GM21447 (cell line): Measurements from ENCODE around the gene METAP1D.
"Not testable (repeated sequence)": the region's sequence is repeated elsewhere in the genome, so short reads cannot be mapped to it uniquely, and the experiment has no call there.

Experiments
- ATAC-seq: cut with Tn5 transposase; IDR thresholded peaks from one replicate; pipeline ENCODE4 v1.9.1; 2021; ENCODE audit not compliant: unreplicated experiment

METAP1D gene

GRCh38 chr2:172047566-172048507, 48.1 kb downstream of the METAP1D start:
- no peak for ATAC-seq

GRCh38 chr2:172048508-172049503, 49.1 kb downstream of the METAP1D start:
- no peak for ATAC-seq

DNA sequence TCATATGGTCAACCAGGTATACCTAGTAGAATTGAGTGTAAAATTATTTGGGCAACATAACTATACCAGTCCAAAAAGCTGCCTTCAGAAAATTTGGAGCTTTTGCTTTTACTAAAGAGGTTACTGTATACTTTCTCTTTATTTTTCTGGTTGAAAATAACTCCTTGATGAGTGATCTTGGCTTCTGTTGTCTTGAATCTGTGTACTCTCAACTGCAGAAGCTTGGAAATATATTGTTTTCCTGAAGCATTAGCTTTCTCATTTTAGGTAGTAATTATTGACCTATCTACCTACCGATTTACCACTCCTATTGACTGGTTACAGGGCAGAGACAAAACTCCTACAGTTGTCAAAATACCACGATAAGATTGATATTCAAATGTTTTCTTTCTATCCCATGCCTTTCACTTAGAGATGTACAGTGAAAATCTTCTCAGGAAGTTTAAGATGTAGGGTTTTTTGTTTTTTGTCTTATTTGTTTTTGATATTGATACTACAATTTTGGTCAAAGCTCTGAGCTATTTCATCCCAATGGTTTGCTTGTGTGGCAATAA, 49.9 kb downstream of the METAP1D start:
- ATAC-seq: no peak

- ATAC-seq: no peak
Measured at GRCh38 chr2:172050479-172051125, 50.8 kb downstream of the METAP1D start.

DNA sequence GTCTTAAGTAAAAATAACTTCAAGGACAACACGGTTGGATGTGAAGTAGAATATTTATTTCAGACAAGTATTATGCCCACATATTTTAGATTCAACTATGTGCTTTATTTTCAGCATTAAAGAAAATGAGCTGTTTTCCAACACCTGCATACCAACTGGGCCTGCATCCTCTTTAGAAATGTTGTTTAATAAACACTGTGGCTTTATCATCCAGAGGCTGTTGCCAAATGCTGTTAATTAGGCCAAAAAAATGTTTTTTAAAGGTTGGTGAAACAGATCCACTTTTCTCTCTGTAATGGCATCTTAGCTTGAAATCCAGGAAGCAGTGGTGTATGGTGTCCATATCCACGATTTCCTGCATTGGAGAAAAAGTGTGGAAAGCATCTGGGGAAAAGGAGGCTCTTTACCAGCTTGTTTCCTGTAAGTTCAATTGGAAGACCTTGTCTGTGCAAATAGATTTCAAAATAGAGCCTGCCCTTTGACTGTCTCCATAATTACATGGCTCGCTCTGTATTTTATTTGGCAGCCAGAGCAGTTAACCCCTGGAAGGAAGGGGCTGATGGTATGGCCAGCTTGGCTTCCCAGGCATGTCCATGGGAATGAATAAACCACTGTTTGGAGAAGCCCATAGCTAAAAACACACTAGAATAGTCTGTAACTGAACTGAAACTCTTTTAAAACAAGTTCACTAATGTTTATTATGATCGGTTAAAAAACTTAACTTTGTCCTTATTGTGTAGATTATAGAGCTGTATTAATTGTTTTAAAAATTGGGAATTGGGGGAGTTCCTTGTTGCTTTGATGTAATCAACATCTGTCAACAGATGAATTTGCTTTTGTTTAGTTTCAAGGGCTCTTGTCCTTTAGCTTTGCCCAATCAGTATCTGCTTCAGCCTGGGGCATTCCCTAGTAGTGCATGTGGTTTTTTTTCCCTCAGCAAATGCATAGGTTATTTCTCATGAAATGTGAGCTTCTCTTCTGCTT, 52.5 kb downstream of the METAP1D start:
- ATAC-seq: no peak

DNA sequence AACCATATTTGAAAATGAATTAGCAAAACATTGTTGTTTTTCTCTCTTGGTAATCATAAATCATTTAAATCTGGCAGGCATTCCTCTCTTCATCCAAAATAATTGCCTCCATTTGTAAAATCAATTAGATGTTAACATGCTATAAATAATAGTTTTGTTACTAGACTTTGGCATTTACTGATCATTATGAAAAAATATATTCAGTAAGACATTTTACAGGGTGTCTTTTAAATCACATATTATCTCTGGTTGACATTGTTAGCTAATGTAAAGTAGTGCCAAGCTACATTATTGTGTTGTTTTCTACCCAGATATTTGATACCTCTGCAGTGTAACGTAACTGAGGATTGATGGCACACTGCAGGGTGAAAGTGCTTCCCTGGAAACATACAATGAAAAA, 53.7 kb downstream of the METAP1D start:
- ATAC-seq: no peak

DNA sequence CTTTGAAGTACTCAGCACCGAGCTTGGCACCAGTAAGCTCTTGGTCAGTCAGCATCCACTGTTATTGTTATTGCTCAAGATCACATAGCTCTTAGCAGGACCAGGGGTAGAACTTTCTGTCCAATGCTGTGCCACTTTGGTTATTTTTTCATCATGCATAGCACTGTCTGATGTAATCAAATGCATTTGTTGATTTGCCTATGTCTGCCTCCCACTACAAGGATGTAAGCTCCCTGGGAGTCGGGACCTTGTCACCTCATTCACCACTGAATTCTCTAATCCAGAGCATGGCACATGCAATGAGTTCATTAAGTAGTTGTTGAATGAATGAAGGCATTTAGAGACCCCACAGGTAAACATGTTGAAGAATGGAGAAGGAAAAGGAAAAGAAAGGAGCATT, 56.5 kb downstream of the METAP1D start:
- no peak for ATAC-seq

DNA sequence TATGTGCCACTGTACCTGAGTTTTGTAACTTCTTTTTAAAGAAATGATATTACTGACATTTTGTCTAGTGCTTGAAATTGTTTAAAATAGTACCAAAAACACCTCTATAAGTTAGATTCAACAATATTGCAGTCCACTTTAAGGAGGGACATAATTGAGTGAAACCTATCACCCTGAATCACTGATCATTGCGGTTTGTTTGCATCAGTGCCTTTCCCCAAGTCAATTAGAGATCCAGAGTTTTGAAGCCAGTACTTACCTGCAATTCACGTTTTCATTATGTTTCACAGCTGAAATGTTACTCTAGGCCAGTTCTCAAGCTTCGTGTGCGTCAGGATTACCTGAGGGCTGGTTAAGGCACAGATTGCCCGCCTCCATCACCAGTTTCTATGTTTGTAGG, 58.9 kb downstream of the METAP1D start:
- ATAC-seq: no peak

GRCh38 chr2:172060118-172060517, 60.4 kb downstream of the METAP1D start:
- ATAC-seq: not testable (repeated sequence)

GRCh38 chr2:172062402-172063004, 62.8 kb downstream of the METAP1D start:
- no peak for ATAC-seq

GRCh38 chr2:172063446-172063845, 63.7 kb downstream of the METAP1D start:
- no peak for ATAC-seq

DNA sequence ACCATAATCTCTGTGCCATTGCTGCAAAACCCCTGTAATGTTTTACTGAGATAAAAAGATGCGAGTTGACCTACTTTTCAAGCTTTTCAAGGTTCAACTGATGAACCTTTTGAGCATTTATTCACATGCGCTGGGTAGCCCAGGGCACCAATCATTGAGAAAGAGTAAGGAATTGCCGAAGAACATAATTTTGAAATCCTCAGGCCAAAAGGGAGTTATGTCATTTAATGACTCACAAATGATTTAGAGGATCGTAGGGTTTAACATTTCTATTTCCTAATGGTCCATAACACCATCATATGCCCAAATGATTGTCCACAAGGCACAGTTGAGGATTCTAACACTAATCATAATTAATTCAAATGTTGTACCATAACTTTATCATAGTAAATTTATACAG, 65.4 kb downstream of the METAP1D start:
- no peak for ATAC-seq

GRCh38 chr2:172066394-172066886, 66.7 kb downstream of the METAP1D start:
- no peak for ATAC-seq

GRCh38 chr2:172067905-172068304, 68.2 kb downstream of the METAP1D start:
- not testable (repeated sequence) for ATAC-seq

- ATAC-seq: no peak
Measured at GRCh38 chr2:172070936-172071335, 71.2 kb downstream of the METAP1D start.

GRCh38 chr2:172072303-172072702, 72.5 kb downstream of the METAP1D start:
- ATAC-seq: no peak

DNA sequence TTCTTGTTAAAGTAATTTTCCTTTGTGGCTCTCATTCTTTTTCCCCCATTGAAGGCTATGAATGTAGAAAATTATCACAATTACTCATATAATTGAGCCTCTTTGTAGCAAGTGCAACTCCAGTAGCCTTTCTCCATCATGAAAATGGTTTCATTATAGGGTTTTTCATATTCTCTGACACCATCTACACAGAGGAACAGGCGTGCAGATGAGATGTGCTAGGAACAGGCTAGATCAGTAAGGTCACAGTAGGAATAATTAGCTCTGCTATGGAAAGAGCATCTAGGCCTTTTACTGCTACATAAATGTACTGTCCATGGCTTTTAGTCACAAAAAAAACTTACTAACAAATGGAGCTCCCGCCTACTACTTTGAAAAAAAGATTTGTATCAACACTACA, 73.0 kb downstream of the METAP1D start:
- no peak for ATAC-seq

DNA sequence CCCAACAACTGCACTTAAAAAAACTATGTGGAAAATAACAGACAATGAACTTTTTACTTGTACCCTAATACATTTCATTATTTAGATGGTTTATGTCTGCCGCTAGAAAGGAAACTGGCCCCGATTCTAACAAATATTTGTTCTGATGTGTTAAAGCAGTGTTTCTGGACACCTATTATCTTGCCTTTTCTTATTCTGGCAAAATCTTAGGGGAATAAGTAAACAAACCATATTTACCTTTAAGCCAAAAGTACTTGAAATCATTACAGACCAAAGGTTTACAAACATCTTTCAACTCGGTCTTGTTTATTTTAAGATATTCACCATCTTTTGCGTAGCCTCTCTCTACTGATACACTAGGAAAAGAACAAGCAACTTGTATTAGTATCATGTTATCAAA, 73.8 kb downstream of the METAP1D start:
- no peak for ATAC-seq

GRCh38 chr2:172074254-172074653, 74.5 kb downstream of the METAP1D start:
- no peak for ATAC-seq
